GM19463 (cell line): ENCODE data around the gene BCL2L12.
"Not testable (repeated sequence)": the region's sequence is repeated elsewhere in the genome, so short reads cannot be mapped to it uniquely, and the experiment has no call there.

Experiments used
- ATAC-seq: cut with Tn5 transposase; IDR thresholded peaks from one replicate; pipeline ENCODE4 v1.9.1; 2021; ENCODE audit warnings: mild to moderate bottlenecking, moderate library complexity; ENCODE audit not compliant: unreplicated experiment

Gene BCL2L12

GRCh38 chr19:49704888-49705642, 39.3 kb downstream of the BCL2L12 start:
- no peak for ATAC-seq

- no peak for ATAC-seq
Measured at GRCh38 chr19:49705919-49706318, 40.2 kb downstream of the BCL2L12 start.

- no peak for ATAC-seq
Measured at GRCh38 chr19:49710372-49710951, 44.7 kb downstream of the BCL2L12 start.

DNA sequence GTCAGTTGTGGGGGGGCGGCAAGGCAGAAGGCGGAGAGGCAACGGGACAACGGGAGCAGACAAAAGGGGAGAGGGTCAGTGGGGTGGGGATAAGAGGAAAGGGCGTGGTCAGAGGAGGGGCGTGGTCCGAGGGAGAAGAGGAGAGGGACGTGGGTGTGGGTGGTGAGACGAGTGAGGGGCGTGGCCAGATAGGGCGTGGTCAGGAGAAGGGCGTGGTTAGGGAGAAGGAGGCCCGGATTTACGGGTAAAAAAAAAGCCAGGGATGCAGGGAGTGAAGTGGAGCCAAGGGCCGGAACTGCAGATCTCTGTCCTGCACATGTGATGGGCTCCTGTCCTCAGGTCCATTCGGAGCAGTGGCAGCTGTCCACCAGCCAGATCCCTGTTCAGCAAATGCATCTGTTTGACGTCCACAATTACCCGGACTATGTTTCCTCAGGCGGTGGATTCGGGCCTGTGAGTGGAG, 46.7 kb downstream of the BCL2L12 start:
- no peak for ATAC-seq

DNA sequence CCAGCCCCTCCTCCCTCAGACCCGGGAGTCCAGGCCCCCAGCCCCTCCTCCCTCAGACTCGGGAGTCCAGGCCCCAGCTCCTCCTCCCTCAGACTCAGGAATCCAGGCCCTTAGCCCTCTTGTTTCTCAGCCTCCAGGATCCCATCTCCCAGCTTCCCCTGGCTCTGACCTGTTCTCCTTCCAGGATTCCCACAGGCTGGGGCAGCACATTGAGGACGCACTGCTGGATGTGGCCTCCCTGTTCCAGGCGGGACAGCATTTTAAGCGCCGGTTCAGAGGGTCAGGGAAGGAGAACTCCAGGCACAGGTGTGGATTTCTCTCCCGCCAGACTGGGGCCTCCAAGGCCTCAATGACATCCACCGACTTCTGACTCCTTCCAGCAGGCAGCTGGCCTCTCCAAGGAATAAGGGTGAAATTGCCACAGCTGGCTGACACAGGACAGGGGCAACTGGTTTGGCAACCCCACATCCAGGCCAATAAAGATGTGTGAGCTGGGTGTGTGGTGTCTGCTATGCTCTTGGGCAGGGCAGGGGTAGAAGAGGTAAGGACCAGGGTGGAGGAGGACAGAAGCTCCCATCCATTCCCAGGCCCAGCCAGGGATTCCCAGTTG, 47.6 kb downstream of the BCL2L12 start:
- no peak for ATAC-seq

DNA sequence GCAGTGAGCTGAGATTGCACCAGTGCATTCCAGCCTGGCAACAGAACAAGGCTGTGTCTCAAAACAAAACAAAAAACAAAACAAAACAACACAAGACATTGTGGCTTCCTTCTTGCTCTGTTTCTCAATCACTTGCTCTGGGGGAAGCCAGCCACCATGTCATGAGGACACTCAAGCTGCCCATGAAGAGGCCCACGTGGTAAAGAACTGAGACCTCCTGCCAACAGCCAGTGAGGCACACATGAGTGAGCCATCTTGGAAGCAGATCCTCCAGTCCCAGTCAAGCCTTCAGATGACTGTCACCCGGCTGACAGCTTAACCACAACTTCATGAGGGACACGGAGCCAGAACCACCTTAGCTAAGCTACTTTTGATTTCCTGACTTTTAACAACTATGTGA, 50.4 kb downstream of the BCL2L12 start:
- no peak for ATAC-seq

- no peak for ATAC-seq
Measured at GRCh38 chr19:49718511-49718910, 52.8 kb downstream of the BCL2L12 start.

DNA sequence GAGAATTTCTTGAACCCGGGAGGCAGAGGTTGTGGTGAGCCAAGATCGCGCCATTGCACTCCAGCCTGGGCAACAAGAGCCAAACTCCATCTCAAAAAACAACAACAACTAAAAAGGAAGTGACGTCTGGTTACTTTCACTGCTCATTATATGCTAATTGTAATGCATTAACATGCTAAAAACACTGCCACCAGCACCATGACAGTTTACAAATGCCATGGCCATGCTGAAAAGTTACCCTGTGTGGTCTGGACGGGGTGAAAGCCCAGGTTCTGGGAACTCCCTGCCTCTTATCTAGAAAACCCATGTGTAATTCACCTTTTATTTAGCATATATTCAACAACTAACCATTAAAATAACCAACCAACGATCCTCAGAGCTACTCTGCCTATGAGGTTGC, 53.3 kb downstream of the BCL2L12 start:
- no peak for ATAC-seq

DNA sequence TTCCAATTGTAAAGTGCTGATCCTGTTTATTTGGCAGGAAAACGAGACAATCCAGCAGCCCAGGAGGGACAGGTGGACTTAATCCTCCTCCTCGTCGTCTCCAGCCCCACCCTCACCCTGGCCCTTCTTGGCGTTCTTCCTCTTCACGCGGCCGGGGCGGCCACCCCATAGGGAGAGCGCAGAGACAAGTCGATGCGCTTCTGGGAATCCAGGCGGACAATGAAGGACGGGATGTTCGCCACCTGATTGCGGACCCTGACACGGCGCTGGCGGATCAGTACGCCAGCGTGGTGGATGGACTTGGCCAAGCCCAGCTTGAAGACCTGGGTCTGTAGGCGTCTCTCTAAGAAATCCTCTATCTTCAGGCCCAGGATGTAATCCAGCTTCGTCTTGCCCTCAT, 53.7 kb downstream of the BCL2L12 start:
- ATAC-seq = not testable (repeated sequence)
